Left lung (tissue), 10 donors: Measurements from ENCODE around the gene OBSCN. TPM values are rescaled to one million over a fixed set of nuclear protein-coding genes. Genes with fewer than 3 reads are reported as not detected.
"Not testable (repeated sequence)": the region's sequence is repeated elsewhere in the genome, so short reads cannot be mapped to it uniquely, and the experiment has no call there.

Source experiments
- ATAC-seq: fragments of 200-7000 bp; cut with Tn5 transposase; one replicate; pipeline ENCODE4 v1.9.1; 2020; ENCODE audit warnings: moderate library complexity
- DNase-seq, 4 donors: peaks; one replicate each; pipeline ENCODE4 v3.0.0-alpha.2; 2013 to 2020
- H3K27ac ChIP-seq, 2 donors: fragments of 200-600 bp; sonication (generic) in 1 of 2; one replicate each; pipeline versions ENCODE4 v1.5.0 to v1.8.0; 2020 to 2021
- H3K27me3 ChIP-seq, 2 donors: fragments of 200-600 bp; sonication (generic) in 1 of 2; one replicate each; pipeline versions ENCODE4 v1.5.0 to v1.8.0; 2020 to 2021
- H3K36me3 ChIP-seq, 2 donors: fragments of 200-600 bp; sonication (generic) in 1 of 2; one replicate each; pipeline versions ENCODE4 v1.5.0 to v1.8.0; 2020 to 2021
- H3K4me1 ChIP-seq, 2 donors: fragments of 200-600 bp; one replicate each; pipeline ENCODE4 v1.8.0; 2021
- H3K4me3 ChIP-seq, 2 donors: fragments of 200-600 bp; sonication (generic) in 1 of 2; one replicate each; pipeline versions ENCODE4 v1.5.0 to v1.8.0; 2020 to 2021; ENCODE audit warnings: mild to moderate bottlenecking in 1 of 2
- H3K9me3 ChIP-seq, 2 donors: fragments of 200-600 bp; sonication (generic) in 1 of 2; one replicate each; pipeline versions ENCODE4 v1.5.0 to v1.8.0; 2020 to 2021
- CTCF ChIP-seq, 2 donors: fragments of 200-600 bp; sonication (generic) in 1 of 2; IDR thresholded peaks; one replicate each; pipeline versions ENCODE4 v1.5.0 to v1.8.0; 2021; ENCODE audit warnings: antibody characterized with exemption in 2 of 2
- intact Hi-C, 2 donors: fragments of 100-400 bp; cut with DNase I; formaldehyde crosslinking; loops; one replicate each; pipeline versions ENCODE4 v1.11.2 to v1.14.2; 2022
- polyA plus RNA-seq, 6 donors: library from polyadenylated mRNA; unstranded; fragments of 120-200 nt; gene quantifications; one replicate each; pipeline ENCODE4 v1.2.1, GENCODE V29; 2013; ENCODE audit not compliant: insufficient read length in 6 of 6
- total RNA-seq, 2 donors: library from RNA; stranded (reverse); fragmentation: NEBNext Ultra II Directional; extraction: Animal tissue kit (Norgen Biotek cat#: 25700); gene quantifications; one replicate each; pipeline ENCODE4 v1.2.1, GENCODE V29; 2021
- donor health status: DM: no; HTN: yes; CAD: no.
- donor health status: DM: no; HTN: no; CAD: no.

The OBSCN gene
- total and polyA plus RNA-seq, 8 donors, result 20.3 to 69.5 (median 47.5) TPM

- peaks cover 0 to 21% of the 10 kb centered on the region in 2 donors for H3K36me3 ChIP-seq
Observed at GRCh38 chr1:228225165-228225710, 17.4 kb downstream of the OBSCN start.

GRCh38 chr1:228225740-228226139, 17.9 kb downstream of the OBSCN start:
- Histone ChIP-seq H3K27ac (no peak overlapping the region), H3K4me1 (peaks cover 0 to 12% of the 10 kb centered on the region in 2 donors), H3K36me3 (peaks cover 0 to 17% of the 10 kb centered on the region in 2 donors), H3K27me3 (no peaks in the 10 kb centered on the region), H3K4me3 (no peak overlapping the region), H3K9me3 (peaks cover 0 to 17% of the 10 kb centered on the region in 2 donors)
- intact Hi-C loops, result no loop called here
- no peak for TF ChIP-seq CTCF (IDR thresholded peaks at IDR 0.05)
- DNase-seq (no peak), ATAC-seq (no peak)

More at GRCh38 chr1:228225165-228225710, 17.4 kb downstream of the OBSCN start:
- no peak for TF ChIP-seq CTCF (IDR thresholded peaks at IDR 0.05)
- intact Hi-C loops, result no loop called here
- H3K27me3 ChIP-seq, result no peaks in the 10 kb centered on the region
- no peak overlapping the region for H3K4me3 ChIP-seq
- H3K4me1 ChIP-seq, result peaks cover 0 to 12% of the 10 kb centered on the region in 2 donors
- no peak overlapping the region for H3K27ac ChIP-seq
- no peak for DNase-seq
- H3K9me3 ChIP-seq, result peaks cover 0 to 17% of the 10 kb centered on the region in 2 donors
- no peak for ATAC-seq

DNA sequence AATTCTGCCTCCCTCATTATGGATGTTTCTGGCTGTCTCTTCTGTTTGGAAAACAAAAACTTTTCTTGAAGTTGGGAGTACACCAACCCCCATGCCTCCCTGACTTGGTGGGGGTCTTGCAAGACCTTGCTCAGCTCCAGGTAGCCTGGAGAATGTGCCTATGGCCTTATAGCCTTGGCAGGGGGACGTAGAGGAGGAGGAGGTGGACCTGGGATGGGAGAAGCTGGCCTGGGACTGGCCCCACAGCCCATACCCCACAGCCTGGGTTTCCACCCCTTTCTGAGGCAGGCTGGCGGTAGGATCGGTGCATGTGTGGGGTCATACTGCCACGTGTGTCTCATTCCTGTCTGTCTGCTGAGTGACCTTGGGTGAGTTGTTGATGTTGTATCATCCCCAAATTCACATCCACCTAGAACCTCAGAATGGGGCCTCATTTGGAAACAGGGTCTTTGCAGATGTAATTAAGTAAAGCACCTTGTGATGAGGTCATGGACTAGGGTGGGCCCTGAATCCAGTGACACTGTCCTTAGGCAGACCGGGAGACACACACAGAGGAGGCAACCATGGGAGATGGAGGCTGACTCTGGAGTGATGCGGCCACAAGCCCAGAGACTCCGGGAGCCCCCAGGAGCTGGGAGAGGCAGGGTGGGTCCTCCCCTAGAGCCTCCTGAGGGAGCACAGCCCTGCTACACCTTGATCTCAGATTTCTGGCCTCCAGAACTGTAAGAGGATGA, 18.5 kb downstream of the OBSCN start:
- TF ChIP-seq CTCF (IDR thresholded peaks at IDR 0.05), result no peak
- H3K36me3 ChIP-seq, result peaks cover 0 to 17% of the 10 kb centered on the region in 2 donors
- ATAC-seq, result no peak
- DNase-seq, result no peak
- H3K9me3 ChIP-seq, result peaks cover 0 to 17% of the 10 kb centered on the region in 2 donors
- no peak overlapping the region for H3K27ac ChIP-seq
- intact Hi-C loops, result no loop called here
- peaks cover 0 to 12% of the 10 kb centered on the region in 2 donors for H3K4me1 ChIP-seq
- no peaks in the 10 kb centered on the region for H3K27me3 ChIP-seq
- H3K4me3 ChIP-seq, result no peak overlapping the region

DNA sequence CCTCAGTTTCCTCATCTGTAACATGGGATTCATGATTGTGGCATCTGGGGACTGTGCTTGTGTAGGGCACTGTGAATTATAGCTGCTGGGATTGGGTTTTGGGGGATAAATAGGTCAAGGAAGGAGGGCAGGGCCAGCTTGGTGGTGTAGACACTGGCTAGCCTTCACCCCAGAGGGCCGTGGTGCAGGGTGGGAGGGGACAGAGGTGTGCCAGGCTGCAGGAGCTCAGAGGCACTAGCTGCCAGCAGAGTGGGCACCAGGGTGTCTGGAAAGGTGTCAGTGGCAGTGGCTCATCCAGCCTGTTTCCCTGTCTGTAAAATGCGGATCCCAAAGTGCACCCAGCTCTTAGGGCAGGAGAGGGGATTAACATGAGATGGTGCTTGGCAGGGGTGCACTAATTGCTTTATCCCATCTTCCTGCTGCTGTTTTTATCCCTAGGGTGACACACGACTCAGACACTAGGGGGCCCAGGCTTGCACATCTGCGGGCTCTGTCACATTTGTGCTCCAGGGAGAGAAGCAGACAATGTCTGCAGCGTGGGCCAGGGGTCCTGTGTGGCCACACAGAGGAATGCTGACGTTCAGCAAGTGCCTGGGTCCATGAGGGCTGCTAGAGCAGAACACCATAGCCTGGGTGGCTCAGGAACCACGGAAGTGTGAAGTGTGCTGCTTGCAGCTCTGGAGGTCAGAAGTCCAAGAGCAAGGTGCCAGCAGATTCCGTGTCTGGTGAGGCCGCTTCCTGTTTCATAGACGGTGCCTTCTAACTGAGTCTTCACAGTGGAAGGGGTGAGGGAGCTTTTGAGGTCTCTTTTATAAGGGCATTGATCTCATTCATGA, 19.3 kb downstream of the OBSCN start:
- peaks cover 0 to 17% of the 10 kb centered on the region in 2 donors for H3K9me3 ChIP-seq
- ATAC-seq (no peak), DNase-seq (no peak)
- H3K27me3 ChIP-seq, result no peaks in the 10 kb centered on the region
- no peak overlapping the region for H3K27ac ChIP-seq
- no peak for TF ChIP-seq CTCF (IDR thresholded peaks at IDR 0.05)
- intact Hi-C loops, result no loop called here
- peaks cover 0 to 17% of the 10 kb centered on the region in 2 donors for H3K36me3 ChIP-seq
- H3K4me1 ChIP-seq, result peaks cover 0 to 12% of the 10 kb centered on the region in 2 donors
- no peak overlapping the region for H3K4me3 ChIP-seq

DNA sequence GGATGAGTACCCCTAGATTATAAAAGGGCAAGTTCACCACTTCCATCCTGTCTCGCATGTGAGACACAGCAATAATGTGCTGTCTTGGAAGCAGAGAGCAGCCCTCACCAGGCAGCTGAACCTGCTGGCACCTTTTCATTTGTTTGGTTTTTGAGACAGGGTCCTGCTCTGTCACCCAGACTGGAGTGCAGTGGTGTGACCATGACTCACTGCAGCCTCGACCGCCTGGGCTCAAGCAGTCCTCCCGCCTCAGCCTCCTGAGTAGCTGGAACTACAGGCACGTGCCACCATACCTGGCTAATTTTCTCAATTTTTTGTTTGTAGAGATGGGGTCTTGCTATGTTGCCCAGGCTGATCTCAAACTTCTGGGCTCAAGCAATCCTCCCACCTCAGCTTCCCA, 20.3 kb downstream of the OBSCN start:
- Histone ChIP-seq H3K27ac (peak overlapping the region; percentile 11 to 48), H3K36me3 (peaks cover 0 to 17% of the 10 kb centered on the region in 2 donors), H3K9me3 (peaks cover 0 to 22% of the 10 kb centered on the region in 2 donors), H3K4me1 (peaks cover 0 to 12% of the 10 kb centered on the region in 2 donors)
- DNase-seq, intact Hi-C loops, H3K4me3 ChIP-seq, ATAC-seq, H3K27me3 ChIP-seq: not testable (repeated sequence)
